SKM-1 treated with dmso at 0.1 percent for 144 hours (cell line): ENCODE data around the gene HSP90AA1.
"Not testable (repeated sequence)": the region's sequence is repeated elsewhere in the genome, so short reads cannot be mapped to it uniquely, and the experiment has no call there.

Experiments used
- DNase-seq: peaks from one replicate; lab custom pipeline; 2025; ENCODE audit not compliant: unreplicated experiment; lab: John Stamatoyannopoulos, UW

The HSP90AA1 gene

DNA sequence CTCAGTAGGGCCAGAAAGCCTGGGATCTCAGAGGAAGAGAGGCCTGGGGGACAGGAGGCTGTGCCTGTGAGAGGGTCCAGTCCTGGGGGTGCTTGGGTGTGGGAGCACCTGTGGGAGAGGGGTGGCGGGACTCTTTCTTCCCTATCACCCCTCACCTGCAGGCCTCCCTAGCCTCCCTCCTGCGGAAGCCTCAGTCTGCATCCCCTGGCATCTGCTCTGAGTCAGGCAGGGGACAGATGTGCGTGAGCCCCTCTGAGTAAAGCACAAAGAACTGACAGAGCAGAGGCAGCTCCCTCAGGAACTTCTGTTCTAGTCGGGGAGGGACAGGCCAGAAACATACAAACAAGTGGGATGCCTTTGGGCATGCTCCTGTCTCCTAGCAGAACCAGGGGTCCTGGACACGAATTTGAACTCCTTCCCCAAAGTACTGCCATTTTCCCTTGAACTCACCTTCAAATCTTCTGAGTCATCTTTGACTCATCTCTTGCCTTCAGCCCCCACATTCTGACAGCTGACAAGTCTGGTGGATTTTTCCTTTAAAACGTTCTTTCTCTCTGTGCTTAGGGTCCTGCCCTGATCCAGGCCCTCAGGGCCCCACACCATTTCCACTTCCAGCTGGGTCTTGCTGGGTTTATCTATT lies 8.5 kb upstream of the HSP90AA1 start:
- DNase-seq = no peak

- DNase-seq = no peak
Observed at GRCh38 chr14:102094101-102094500, 7.3 kb upstream of the HSP90AA1 start.

GRCh38 chr14:102092806-102093205 lies 6.0 kb upstream of the HSP90AA1 start:
- DNase-seq = no peak

DNA sequence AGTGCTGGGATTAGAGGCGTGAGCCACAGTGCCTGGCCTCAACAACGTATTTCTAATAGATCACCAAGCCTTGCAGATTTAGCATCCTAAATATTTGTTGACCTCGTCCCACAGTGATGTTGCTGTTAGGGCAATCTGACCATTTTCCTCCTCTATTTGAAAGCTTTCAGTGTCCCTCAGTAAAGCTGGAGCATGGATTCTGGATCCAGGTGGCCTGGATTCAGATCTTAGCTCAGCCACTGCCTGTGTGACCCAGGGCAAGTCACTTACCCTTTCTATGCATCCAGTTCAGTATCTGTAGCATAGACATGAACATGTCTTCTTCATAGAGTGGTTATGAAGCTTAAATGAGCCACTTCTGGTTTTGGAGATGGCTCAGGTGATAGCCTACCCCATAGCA lies 3.9 kb upstream of the HSP90AA1 start:
- DNase-seq = no peak

- no peak for DNase-seq
Observed at GRCh38 chr14:102089621-102090343, 2.9 kb upstream of the HSP90AA1 start.

GRCh38 chr14:102088012-102088792 lies 1.4 kb upstream of the HSP90AA1 start:
- DNase-seq = no peak

DNA sequence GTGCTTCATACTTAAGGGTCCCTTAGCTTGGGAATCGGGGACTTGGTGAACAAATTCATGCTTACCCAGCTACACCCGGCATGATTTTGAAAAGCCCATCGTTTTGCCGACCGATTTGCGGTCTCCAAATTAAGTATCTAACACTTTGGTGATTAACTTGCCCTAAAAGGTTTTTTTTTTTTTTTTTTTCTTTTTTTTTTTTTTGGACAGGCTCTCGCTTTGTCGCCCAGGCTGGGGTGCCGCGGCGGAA lies 843 bp upstream of the HSP90AA1 start:
- no peak for DNase-seq

- no peak for DNase-seq
Observed at GRCh38 chr14:102086709-102086971, 204 bp downstream of the HSP90AA1 start.

- DNase-seq = peak; percentile 2
Observed at GRCh38 chr14:102085948-102086708, 716 bp downstream of the HSP90AA1 start.

- DNase-seq = no peak
Observed at GRCh38 chr14:102085488-102085887, 1.4 kb downstream of the HSP90AA1 start.

DNA sequence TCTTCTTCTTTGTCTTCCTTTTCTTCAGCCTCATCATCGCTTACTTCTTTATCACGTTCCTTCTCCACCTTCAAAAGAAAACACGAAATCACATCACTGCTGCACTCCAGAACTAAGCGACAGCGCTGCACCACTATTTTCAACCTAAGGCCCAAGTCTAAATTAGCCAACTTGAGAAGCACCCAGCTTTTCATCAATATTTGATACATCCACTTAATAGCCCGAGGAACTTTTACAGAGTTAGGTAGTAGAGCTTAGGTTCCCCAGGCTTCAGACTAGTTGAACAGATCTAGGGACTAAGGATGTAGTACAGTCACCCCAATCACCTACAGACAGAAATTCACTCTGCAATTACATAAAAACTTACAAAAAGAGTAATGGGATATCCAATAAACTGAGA lies 1.9 kb downstream of the HSP90AA1 start:
- DNase-seq = no peak

- not testable (repeated sequence) for DNase-seq
Observed at GRCh38 chr14:102084522-102084921, 2.3 kb downstream of the HSP90AA1 start.

DNA sequence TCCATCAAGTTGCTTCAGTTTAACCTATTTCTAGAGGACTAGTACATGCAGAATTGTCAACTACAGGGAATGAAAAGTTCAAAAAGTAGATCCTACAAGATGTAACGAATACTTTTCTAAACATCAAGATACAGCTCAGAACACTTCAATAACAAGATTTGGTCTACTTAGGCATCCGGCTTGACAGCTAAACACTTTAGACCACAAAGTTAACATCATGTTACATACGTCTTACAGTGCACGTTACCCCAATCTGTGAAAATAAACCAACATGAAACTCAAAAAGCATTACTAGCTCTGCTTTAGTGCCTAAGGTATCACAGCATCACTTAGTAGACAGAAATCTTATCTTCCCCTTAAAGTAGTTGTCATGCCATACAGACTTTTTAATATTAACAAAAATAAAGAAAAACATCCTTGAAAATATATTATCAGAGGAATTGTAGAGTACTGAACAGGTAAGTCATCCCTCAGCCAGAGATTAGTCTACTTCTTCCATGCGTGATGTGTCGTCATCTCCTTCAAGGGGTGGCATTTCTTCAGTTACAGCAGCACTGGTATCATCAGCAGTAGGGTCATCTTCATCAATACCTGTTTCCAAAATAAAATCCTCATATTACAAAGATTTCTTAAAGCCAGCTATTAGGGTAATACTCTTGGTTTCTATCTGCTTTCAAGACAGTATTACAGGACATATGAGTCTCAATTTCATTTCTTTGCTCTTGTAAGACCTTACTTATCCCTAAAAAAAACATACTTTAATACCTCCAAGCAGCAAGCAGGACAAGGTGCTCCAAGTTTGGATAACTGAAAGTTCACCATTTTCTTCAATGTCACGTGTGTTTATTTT lies 5.4 kb downstream of the HSP90AA1 start:
- no peak for DNase-seq

GRCh38 chr14:102080183-102081080 lies 6.4 kb downstream of the HSP90AA1 start:
- no peak for DNase-seq

GRCh38 chr14:102079700-102079979 lies 7.2 kb downstream of the HSP90AA1 start:
- no peak for DNase-seq

GRCh38 chr14:102078831-102079699 lies 7.8 kb downstream of the HSP90AA1 start:
- DNase-seq = no peak

DNA sequence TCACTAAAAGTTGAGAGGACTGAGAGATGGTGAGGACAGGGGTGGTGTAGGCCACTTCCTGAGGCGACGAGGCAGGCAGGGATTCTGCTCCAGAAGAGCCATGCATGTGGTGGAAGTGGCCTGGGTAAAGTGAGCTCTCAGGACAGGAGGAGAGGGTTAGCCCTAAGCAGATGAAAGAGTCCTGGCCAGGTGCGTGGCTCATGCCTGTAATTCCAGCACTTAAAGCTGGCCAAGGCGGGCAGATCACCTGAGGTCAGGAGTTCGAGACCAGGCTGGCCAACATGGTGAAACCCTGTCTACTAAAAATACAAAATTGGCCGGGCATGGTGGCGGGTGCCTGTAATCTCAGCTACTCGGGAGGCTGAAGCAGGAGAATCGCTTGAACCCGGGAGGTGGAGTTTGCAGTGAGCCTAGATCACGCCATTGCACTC lies 8.5 kb downstream of the HSP90AA1 start:
- DNase-seq = not testable (repeated sequence)

DNA sequence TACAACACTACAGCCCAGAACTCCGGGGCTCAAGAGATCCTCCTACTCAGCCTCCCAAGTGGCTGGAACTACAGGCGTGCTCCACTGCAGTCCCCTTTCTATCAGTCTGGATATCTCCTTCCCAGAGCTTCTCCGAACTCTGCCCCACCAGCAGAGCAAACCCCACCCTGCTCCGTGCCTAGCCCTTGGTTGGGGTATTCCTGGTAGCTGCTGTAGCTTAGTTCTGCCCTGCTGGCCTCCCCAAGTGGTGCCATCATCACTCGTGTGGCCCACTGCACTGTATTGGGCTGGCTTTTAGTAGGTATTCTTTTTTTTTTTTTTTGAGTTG lies 9.5 kb downstream of the HSP90AA1 start:
- DNase-seq = no peak

GRCh38 chr14:102075155-102075554 lies 11.7 kb downstream of the HSP90AA1 start:
- no peak for DNase-seq
